Measurements from ENCODE around the gene SLC35D2.
"Not testable (repeated sequence)": the region's sequence is repeated elsewhere in the genome, so short reads cannot be mapped to it uniquely, and the experiment has no call there.

The SLC35D2 gene

GRCh38 chr9:96400132-96400910, 16.8 kb upstream of the SLC35D2 start:
- no peak for DNase-seq (ENCODE audit: low spot score)

DNA sequence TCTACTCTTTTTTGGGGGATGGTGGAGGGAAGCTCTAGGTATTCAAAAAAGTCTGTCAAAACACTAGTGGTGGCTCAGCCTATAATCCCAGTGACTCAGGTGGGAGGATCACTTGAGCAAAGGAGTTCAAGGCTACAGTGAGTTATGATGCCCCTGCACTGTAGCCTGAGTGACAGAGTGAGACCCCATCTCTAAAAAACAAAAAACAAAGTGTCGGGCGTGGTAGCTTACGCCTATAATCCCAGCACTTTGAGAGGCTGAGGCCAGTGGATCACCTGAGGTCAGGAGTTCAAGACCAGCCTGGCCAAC, 15.8 kb upstream of the SLC35D2 start:
- DNase-seq (ENCODE audit: low spot score), result no peak

DNA sequence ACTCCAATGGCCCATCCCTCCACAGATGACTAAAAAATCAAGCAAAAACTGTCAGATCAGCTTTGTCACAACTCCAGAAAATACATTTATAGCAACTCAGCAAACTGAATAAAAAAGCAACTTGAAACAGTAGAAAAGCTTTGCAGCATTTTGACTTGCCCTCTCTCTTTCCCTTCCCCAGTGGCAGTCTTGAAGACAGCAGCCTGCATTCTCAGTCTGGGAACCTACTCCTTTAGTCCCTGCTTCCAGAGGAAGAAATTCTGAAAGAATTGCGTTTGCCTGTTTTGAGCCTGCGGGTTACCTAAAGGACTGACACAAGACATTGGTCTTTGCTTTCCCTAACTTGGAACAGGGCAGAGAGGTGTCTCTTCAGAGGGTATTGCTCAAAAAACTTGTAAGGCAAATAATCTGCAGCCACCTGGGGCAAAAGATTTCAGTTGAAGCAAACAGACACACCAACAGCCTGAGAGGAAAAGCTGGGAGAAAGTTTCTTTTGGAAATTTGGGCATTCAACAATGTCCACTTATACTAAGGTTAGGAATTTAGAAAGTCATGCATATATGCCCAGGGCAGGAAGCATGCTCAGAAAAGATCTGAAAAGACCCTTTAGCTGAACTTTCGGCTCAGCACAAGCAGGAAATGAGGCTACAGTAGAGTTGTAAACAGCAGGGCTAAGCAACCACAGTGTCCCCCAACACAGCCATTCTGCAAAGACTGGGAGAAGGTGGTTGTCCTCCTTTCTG, 15.2 kb upstream of the SLC35D2 start:
- no peak for DNase-seq (ENCODE audit: low spot score)

DNA sequence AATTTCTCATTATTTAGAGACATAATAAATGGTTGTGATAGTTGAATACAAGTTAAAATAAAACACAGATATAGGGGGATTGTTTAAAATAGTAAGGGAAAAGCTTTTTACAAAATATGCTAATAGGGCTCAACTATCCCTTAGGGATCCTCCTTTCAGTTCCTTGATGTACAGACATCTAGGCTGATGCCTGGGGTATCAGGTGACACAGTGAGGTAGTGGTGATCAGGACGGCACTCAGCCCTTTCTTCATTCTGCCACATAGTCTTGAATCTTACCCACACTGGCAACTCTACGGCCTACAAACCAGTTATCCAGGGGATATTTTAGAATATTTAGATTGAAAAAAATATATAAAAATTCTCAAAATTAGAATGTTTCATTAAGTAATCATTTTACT, 12.5 kb upstream of the SLC35D2 start:
- peak; percentile 30 for DNase-seq (ENCODE audit: low spot score)

- DNase-seq (ENCODE audit: low spot score), result no peak
Measured at GRCh38 chr9:96394832-96395496, 11.5 kb upstream of the SLC35D2 start.

- no peak for DNase-seq (ENCODE audit: low spot score)
Measured at GRCh38 chr9:96392263-96392662, 8.8 kb upstream of the SLC35D2 start.

GRCh38 chr9:96391021-96391765, 7.7 kb upstream of the SLC35D2 start:
- DNase-seq (ENCODE audit: low spot score), result no peak

GRCh38 chr9:96388144-96388543, 4.6 kb upstream of the SLC35D2 start:
- no peak for DNase-seq (ENCODE audit: low spot score)

- no peak for DNase-seq (ENCODE audit: low spot score)
Measured at GRCh38 chr9:96386157-96386556, 2.6 kb upstream of the SLC35D2 start.

DNA sequence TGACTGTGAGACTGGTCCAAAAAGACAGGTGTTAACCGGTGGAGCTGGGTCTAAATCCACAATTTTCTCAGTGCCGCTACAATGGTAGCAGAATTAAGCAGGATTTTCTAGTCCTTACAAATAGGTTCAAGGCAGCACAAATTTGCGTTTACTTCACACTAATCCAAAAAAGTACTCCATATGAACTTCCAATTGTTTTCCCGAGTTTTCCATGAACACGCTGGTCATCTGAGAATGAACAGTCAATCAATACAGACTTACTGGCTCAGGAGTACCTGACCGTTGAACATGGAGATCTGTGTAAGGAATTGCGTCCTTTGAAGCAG, 709 bp downstream of the SLC35D2 start:
- no peak for DNase-seq (ENCODE audit: low spot score)

GRCh38 chr9:96382175-96382574, 1.3 kb downstream of the SLC35D2 start:
- no peak for DNase-seq (ENCODE audit: low spot score)

- DNase-seq (ENCODE audit: low spot score), result no peak
Measured at GRCh38 chr9:96381696-96382095, 1.8 kb downstream of the SLC35D2 start.

DNA sequence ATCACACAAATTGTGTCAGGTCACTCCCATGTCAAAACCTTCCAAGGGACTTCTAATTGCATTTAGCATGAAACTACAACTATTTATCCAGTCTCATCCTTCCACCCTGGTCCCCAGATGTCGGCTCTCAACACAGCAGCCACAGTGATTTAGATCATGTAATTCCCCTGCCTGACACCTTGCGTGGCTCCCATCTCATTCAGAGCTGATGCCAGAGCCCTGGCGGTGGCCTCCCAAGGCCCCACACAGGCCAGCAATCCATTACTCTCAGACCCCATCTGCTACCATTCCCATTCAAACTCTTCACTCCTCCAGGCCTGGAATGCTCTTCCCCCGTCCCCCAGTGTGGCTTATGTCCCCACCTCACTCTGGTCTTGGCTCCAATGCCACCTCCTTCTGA, 2.4 kb downstream of the SLC35D2 start:
- no peak for DNase-seq (ENCODE audit: low spot score)

DNA sequence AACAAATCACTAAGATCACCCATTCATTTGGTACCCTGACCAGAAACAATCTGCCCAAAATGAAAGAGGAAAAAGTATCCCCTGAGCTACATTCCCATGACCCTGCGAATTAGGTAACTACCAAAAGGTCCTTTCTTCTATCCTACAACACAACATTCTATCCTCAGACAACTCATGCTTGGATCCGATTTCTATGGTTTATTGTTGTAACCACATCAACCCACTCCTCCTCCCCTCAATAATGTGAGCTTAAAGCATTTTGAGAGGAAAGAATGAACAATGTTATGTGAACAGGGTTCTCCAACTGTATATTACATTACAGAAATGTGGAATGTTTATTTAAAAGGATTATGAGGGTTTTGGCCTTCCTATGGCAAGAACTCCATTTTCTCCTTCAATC, 4.0 kb downstream of the SLC35D2 start:
- DNase-seq (ENCODE audit: low spot score), result no peak

GRCh38 chr9:96378187-96378586, 5.3 kb downstream of the SLC35D2 start:
- no peak for DNase-seq (ENCODE audit: low spot score)

- no peak for DNase-seq (ENCODE audit: low spot score)
Measured at GRCh38 chr9:96376891-96377874, 6.3 kb downstream of the SLC35D2 start.

DNA sequence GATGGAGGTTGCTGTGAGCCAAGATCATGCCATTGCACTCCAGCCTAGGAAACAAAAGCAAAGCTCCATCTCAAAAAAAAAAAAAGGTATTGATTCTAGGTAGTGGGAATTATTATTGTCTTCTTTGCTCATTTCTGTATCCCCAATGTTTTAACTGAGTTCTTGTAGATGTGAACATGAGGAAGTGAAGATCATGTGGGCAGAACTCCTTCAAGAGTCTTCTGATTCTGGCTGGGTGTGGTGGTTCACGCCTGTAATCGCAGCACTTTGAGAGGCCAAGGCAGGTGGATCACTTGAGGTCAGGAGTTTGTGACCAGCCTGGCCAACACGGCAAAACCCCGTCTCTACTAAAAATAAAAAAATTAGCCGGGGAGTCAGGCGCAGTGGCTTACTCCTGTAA, 8.0 kb downstream of the SLC35D2 start:
- DNase-seq (ENCODE audit: low spot score), result not testable (repeated sequence)

GRCh38 chr9:96367943-96368342, 15.6 kb downstream of the SLC35D2 start:
- DNase-seq (ENCODE audit: low spot score), result no peak

DNA sequence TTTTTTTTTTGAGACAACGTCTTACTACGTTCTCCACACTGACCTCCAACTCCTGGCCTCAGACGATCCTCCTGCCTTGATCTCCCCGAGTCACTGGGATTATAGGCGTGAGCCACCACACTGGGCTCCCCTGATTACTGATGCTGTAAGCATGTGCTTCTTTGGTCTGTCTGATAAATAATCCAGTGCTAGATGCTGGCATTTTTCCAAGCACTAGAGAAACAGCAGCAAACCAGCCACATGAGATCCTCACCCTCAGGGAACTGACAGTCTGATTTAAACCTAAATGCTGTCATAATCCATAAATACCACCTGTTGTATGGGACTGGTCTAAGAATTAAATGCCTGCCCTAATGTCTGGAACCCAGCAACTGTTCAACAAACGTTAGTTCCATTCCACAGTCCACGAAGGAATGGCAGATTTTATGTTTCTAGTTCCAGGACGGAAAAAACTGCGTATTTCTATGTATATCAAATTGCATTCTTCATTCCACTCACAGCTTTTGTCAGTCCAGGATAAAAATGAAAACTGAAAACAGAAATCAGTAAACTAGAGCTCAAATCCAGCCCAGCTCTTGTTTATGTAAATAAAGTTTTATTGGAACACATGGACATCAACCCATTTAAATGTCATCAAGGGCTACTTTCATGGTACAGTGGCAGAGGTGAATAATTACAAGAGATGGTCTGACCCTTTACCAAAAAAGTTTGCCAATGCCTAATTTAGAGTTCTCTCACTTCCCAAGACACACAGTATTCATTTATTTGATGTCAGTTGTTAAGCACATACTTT, 20.1 kb downstream of the SLC35D2 start:
- no peak for DNase-seq (ENCODE audit: low spot score)

DNA sequence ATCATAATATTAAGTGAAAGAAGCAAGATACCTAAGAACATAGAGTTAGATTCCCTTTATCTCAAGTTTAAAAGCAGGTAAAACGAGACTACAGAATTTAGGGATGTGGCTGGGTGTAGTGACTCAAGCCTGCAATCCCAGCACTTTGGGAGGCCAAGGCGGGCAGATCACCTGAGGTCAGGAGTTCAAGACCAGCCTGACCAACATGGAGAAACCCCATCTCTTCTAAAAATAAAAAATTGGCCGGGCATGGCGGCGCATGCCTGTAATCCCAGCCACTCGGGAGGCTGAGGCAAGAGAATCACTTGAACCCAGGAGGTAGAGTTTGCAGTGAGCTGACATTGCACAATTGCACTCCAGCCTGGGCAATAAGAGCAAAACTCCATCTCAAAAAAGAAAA, 21.4 kb downstream of the SLC35D2 start:
- DNase-seq (ENCODE audit: low spot score), result not testable (repeated sequence)

DNA sequence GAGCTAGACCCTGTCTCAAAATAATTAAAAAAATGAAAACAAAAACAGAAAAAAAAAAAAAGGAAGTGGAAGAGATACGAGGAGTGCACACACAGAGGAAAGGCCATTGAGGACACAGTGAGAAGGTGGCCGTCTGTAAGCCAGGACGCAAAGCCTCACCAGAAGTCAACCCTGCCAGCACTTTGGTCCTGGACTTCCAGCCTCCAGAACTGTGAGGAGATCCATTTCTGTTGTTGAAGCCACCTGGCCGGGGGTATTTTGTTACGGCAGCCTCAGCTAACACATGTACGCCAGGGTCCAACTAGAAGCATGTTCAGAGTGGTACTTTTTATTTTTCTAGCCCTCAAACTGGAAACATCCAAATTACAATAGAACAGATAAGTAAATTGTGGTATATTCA, 21.8 kb downstream of the SLC35D2 start:
- no peak for DNase-seq (ENCODE audit: low spot score)

Measured in iPS-NIHi11 (cell line).